MM.1S (cell line): Measurements from ENCODE around the gene KLC4.

Source experiments
- EZH2 ChIP-seq: fragments of 300-600 bp; sonication (generic); optimal IDR thresholded peaks from 2 replicates; pipeline ENCODE3; 2017; ENCODE audit warnings: low read depth, mild to moderate bottlenecking, antibody characterized with exemption, low read length, mixed read lengths
- TF ChIP-seq, protein P1 (sequence below): fragments of 300-600 bp; sonication (generic); IDR thresholded peaks from 2 replicates; pipeline ENCODE4 v1.5.1; 2016; ENCODE audit warnings: antibody characterized with exemption, low read length, mixed read lengths

DNA sequence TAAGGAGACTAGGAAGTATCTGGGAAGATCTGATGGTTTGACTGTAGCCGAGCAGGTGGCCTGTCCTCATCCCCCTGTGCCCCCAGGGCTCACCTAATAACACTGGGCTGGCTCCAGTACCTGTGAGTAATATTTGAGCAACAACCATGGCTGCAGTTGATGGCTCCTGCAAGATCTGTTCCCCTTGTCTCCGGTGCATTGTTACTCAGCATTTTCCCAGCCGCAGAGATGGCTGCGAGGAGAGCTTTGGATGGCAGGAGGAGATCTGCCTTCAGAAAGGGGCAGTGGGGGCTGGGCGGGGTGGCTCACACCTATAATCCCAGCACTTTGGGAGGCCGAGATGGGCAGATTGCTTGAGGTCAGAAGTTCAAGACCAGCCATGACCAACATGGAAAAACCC, 55.9 kb downstream of the KLC4 start:
- TF ChIP-seq, protein P1, sequence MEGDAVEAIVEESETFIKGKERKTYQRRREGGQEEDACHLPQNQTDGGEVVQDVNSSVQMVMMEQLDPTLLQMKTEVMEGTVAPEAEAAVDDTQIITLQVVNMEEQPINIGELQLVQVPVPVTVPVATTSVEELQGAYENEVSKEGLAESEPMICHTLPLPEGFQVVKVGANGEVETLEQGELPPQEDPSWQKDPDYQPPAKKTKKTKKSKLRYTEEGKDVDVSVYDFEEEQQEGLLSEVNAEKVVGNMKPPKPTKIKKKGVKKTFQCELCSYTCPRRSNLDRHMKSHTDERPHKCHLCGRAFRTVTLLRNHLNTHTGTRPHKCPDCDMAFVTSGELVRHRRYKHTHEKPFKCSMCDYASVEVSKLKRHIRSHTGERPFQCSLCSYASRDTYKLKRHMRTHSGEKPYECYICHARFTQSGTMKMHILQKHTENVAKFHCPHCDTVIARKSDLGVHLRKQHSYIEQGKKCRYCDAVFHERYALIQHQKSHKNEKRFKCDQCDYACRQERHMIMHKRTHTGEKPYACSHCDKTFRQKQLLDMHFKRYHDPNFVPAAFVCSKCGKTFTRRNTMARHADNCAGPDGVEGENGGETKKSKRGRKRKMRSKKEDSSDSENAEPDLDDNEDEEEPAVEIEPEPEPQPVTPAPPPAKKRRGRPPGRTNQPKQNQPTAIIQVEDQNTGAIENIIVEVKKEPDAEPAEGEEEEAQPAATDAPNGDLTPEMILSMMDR = no peak
- TF ChIP-seq EZH2 = no peak
